ENCODE results near the gene LRRC28.

Gene LRRC28

GRCh38 chr15:99435877-99436541 lies 184.7 kb downstream of the LRRC28 start:
- no peak overlapping the region for H3K27ac ChIP-seq (ENCODE audit: low read length)
- no peak overlapping the region for H2AFZ ChIP-seq (ENCODE audit: low read depth, low read length)
- H3K4me1 ChIP-seq (ENCODE audit: low read length) = peaks cover 21% of the 10 kb centered on the region
- H3K36me3 ChIP-seq (replicated peaks; ENCODE audit: low read depth, low read length) = no peaks in the 10 kb centered on the region
- no peaks in the 10 kb centered on the region for H3K79me2 ChIP-seq (ENCODE audit: low read length)
- H3K9me3 ChIP-seq (ENCODE audit: insufficient read depth, low read length) = no peaks in the 10 kb centered on the region
- peak overlapping the region; percentile 53 for H3K4me2 ChIP-seq (ENCODE audit: low read length)
- H3K9ac ChIP-seq (ENCODE audit: low read length) = no peak overlapping the region
- H3K27me3 ChIP-seq (ENCODE audit: low read depth, low read length) = peaks cover 29% of the 10 kb centered on the region
- H3K4me3 ChIP-seq (ENCODE audit: low read length) = peak overlapping the region; percentile 54; the same call in 1 of the 2 replicates
- no peak for TF ChIP-seq CTCF (IDR thresholded peaks at IDR 0.05; ENCODE audit: low read depth, low read length)
- TF ChIP-seq EZH2phosphoT487 (IDR thresholded peaks at IDR 0.05; ENCODE audit: low read depth) = no peak
- no peaks in the 10 kb centered on the region for H4K20me1 ChIP-seq (ENCODE audit: insufficient read depth, low read length)

GRCh38 chr15:99436542-99437314 lies 185.4 kb downstream of the LRRC28 start:
- no peak for TF ChIP-seq EZH2phosphoT487 (IDR thresholded peaks at IDR 0.05; ENCODE audit: low read depth)
- no peak for TF ChIP-seq CTCF (IDR thresholded peaks at IDR 0.05; ENCODE audit: low read depth, low read length)
- Histone ChIP-seq H3K36me3 (replicated peaks; ENCODE audit: low read depth, low read length) (no peaks in the 10 kb centered on the region), H3K27me3 (ENCODE audit: low read depth, low read length) (peaks cover 34% of the 10 kb centered on the region), H3K79me2 (ENCODE audit: low read length) (no peaks in the 10 kb centered on the region), H3K9me3 (ENCODE audit: insufficient read depth, low read length) (no peaks in the 10 kb centered on the region), H4K20me1 (ENCODE audit: insufficient read depth, low read length) (no peaks in the 10 kb centered on the region), H3K27ac (ENCODE audit: low read length) (no peak overlapping the region), H2AFZ (ENCODE audit: low read depth, low read length) (no peak overlapping the region), H3K4me1 (ENCODE audit: low read length) (peaks cover 21% of the 10 kb centered on the region), H3K9ac (ENCODE audit: low read length) (no peak overlapping the region), H3K4me2 (ENCODE audit: low read length) (no peak overlapping the region), H3K4me3 (ENCODE audit: low read length) (no peak overlapping the region)

GRCh38 chr15:99437315-99438223 lies 186.3 kb downstream of the LRRC28 start:
- peaks cover 27% of the 10 kb centered on the region for H3K4me1 ChIP-seq (ENCODE audit: low read length)
- TF ChIP-seq CTCF (IDR thresholded peaks at IDR 0.05; ENCODE audit: low read depth, low read length) = no peak
- no peak for TF ChIP-seq EZH2phosphoT487 (IDR thresholded peaks at IDR 0.05; ENCODE audit: low read depth)
- H3K27ac ChIP-seq (ENCODE audit: low read length) = no peak overlapping the region
- no peak overlapping the region for H3K4me2 ChIP-seq (ENCODE audit: low read length)
- H4K20me1 ChIP-seq (ENCODE audit: insufficient read depth, low read length) = no peaks in the 10 kb centered on the region
- H3K27me3 ChIP-seq (ENCODE audit: low read depth, low read length) = peaks cover 42% of the 10 kb centered on the region
- H3K9me3 ChIP-seq (ENCODE audit: insufficient read depth, low read length) = no peaks in the 10 kb centered on the region
- H3K79me2 ChIP-seq (ENCODE audit: low read length) = no peaks in the 10 kb centered on the region
- no peak overlapping the region for H3K4me3 ChIP-seq (ENCODE audit: low read length)
- no peaks in the 10 kb centered on the region for H3K36me3 ChIP-seq (replicated peaks; ENCODE audit: low read depth, low read length)
- no peak overlapping the region for H2AFZ ChIP-seq (ENCODE audit: low read depth, low read length)
- H3K9ac ChIP-seq (ENCODE audit: low read length) = no peak overlapping the region

GRCh38 chr15:99438224-99438585 lies 186.9 kb downstream of the LRRC28 start:
- Histone ChIP-seq H3K4me2 (ENCODE audit: low read length) (no peak overlapping the region), H3K79me2 (ENCODE audit: low read length) (no peaks in the 10 kb centered on the region), H2AFZ (ENCODE audit: low read depth, low read length) (no peak overlapping the region), H3K4me1 (ENCODE audit: low read length) (peaks cover 32% of the 10 kb centered on the region), H3K27me3 (ENCODE audit: low read depth, low read length) (peaks cover 48% of the 10 kb centered on the region), H3K27ac (ENCODE audit: low read length) (no peak overlapping the region), H3K4me3 (ENCODE audit: low read length) (no peak overlapping the region), H3K9ac (ENCODE audit: low read length) (no peak overlapping the region), H4K20me1 (ENCODE audit: insufficient read depth, low read length) (no peaks in the 10 kb centered on the region), H3K9me3 (ENCODE audit: insufficient read depth, low read length) (no peaks in the 10 kb centered on the region), H3K36me3 (replicated peaks; ENCODE audit: low read depth, low read length) (no peaks in the 10 kb centered on the region)
- TF ChIP-seq EZH2phosphoT487 (IDR thresholded peaks at IDR 0.05; ENCODE audit: low read depth) (no peak), CTCF (IDR thresholded peaks at IDR 0.05; ENCODE audit: low read depth, low read length) (no peak)

Measured in OCI-LY3 (cell line).